Upper lobe of right lung (tissue), 1 donor: ENCODE results near the gene IL7R. TPM values are rescaled to one million over a fixed set of nuclear protein-coding genes. Genes with fewer than 3 reads are reported as not detected.

Experiments
- ATAC-seq: fragments of 200-7000 bp; cut with Tn5 transposase; one replicate; pipeline ENCODE4 v1.9.1; 2020; ENCODE audit warnings: mild to moderate bottlenecking, moderate library complexity
- DNase-seq: peaks from one replicate; pipeline ENCODE4 v3.0.0-alpha.2; 2020
- H3K27ac ChIP-seq: fragments of 200-600 bp; one replicate; pipeline ENCODE4 v1.8.0; 2022
- H3K27me3 ChIP-seq: fragments of 200-600 bp; one replicate; pipeline ENCODE4 v1.8.0; 2022; ENCODE audit warnings: mild to moderate bottlenecking
- H3K36me3 ChIP-seq: fragments of 200-600 bp; one replicate; pipeline ENCODE4 v1.8.0; 2022
- H3K4me1 ChIP-seq: fragments of 200-600 bp; one replicate; pipeline ENCODE4 v1.8.0; 2022
- H3K4me3 ChIP-seq: fragments of 200-600 bp; one replicate; pipeline ENCODE4 v1.8.0; 2022; ENCODE audit warnings: mild to moderate bottlenecking
- H3K9me3 ChIP-seq: fragments of 200-600 bp; one replicate; pipeline ENCODE4 v1.8.0; 2022
- intact Hi-C: fragments of 100-400 bp; cut with DNase I; formaldehyde crosslinking; loops from one replicate; pipeline ENCODE4 v1.11.0; 2022
- total RNA-seq: library from RNA; stranded (reverse); fragmentation: NEBNext Ultra II Directional; extraction: Animal tissue kit (Norgen Biotek cat#: 25700); gene quantifications from one replicate; pipeline ENCODE4 v1.2.1, GENCODE V29; 2021
- TF ChIP-seq, protein P1 (sequence below): fragments of 200-600 bp; IDR thresholded peaks from one replicate; pipeline ENCODE4 v1.8.0; 2022; ENCODE audit warnings: antibody characterized with exemption
- donor health status: DM: no; HTN: yes; CAD: no; lungs with severe emphysema.

Gene IL7R
- total RNA-seq, 1 donor from 2014 or later = 226 TPM

DNA sequence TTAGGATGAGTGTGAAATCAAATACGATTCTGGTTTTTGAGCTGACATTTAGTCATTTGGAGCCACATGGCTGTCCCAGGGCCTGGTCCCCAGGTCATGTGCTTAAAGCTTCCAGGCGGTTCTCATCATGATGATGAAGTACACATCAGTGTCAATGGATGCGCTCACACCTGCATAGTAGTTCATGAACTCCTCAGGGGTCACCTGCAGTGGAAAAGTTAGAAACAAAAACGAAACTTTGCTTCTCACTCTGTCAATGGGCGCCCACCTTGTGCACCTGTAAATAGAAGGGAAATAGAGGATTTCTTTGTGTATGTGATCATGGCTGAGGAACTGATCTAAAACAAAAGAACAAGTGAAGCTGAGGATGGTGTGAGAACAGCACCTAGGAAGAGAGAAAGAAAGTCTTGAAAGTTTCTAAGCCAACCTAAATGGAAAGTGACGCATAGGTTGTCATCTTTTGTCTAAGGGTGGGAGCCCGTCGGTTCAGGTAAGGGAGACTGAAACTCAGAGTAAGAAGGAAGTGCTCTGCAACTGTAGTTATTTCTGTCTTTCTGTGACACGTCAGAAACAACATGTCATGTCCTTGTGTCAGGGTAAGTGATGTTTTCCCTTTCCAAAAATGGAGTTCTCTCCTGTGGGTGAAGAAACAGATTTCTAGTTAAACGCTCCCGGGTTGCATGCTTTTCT lies 47.9 kb downstream of the IL7R start:
- H3K27me3 ChIP-seq = no peaks in the 10 kb centered on the region
- H3K4me1 ChIP-seq = no peaks in the 10 kb centered on the region
- H3K36me3 ChIP-seq = no peaks in the 10 kb centered on the region
- intact Hi-C loops = no loop called here
- DNase-seq = no peak
- H3K4me3 ChIP-seq = no peak overlapping the region
- ATAC-seq = no peak
- H3K9me3 ChIP-seq = no peaks in the 10 kb centered on the region
- TF ChIP-seq, protein P1, sequence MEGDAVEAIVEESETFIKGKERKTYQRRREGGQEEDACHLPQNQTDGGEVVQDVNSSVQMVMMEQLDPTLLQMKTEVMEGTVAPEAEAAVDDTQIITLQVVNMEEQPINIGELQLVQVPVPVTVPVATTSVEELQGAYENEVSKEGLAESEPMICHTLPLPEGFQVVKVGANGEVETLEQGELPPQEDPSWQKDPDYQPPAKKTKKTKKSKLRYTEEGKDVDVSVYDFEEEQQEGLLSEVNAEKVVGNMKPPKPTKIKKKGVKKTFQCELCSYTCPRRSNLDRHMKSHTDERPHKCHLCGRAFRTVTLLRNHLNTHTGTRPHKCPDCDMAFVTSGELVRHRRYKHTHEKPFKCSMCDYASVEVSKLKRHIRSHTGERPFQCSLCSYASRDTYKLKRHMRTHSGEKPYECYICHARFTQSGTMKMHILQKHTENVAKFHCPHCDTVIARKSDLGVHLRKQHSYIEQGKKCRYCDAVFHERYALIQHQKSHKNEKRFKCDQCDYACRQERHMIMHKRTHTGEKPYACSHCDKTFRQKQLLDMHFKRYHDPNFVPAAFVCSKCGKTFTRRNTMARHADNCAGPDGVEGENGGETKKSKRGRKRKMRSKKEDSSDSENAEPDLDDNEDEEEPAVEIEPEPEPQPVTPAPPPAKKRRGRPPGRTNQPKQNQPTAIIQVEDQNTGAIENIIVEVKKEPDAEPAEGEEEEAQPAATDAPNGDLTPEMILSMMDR = no peak
- no peak overlapping the region for H3K27ac ChIP-seq

DNA sequence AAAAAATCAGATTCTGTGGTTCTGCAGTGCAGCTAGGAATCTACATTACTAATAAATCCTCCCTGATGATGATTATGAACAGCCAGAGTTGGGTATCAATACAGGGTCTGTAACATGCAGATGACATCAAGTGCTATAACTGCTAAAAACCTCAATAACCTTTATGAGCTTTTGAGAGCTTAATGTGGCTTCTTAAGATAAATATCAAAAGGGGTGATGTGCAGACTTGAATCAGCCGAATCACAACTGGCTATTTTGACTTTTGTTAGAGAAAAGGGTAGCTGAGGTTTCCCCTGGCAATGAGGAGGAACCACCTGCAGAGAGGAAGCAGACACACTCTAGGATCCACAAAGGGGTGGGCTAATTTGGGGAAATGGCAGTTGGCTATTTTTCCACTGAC lies 51.5 kb downstream of the IL7R start:
- TF ChIP-seq, protein P1 = no peak
- no peaks in the 10 kb centered on the region for H3K36me3 ChIP-seq
- no peak overlapping the region for H3K27ac ChIP-seq
- no peaks in the 10 kb centered on the region for H3K9me3 ChIP-seq
- no peaks in the 10 kb centered on the region for H3K27me3 ChIP-seq
- intact Hi-C loops = no loop called here
- no peak for DNase-seq
- no peak for ATAC-seq
- H3K4me3 ChIP-seq = no peak overlapping the region
- H3K4me1 ChIP-seq = no peaks in the 10 kb centered on the region

DNA sequence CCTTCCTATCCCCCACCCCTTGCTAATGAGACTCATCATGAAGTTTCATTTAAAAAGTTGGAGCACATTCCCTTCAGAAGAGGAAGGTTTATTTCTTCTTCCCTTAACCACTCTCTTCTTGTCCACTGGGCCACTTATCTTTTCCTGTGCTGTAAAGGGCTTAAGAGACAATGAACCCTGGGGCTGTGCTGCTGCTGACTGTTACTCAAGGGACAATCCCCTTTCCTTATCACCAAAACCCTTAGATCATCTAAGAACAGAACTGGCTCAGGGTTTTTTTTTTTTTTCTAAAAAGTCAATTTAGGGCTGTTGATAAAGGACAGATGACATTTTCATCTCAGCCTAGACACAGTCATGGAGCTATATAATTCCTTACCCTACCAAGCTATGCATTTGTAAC lies 52.1 kb downstream of the IL7R start:
- Histone ChIP-seq H3K9me3 (no peaks in the 10 kb centered on the region), H3K4me3 (no peak overlapping the region), H3K36me3 (no peaks in the 10 kb centered on the region), H3K4me1 (no peaks in the 10 kb centered on the region), H3K27me3 (no peaks in the 10 kb centered on the region), H3K27ac (no peak overlapping the region)
- no peak for ATAC-seq
- DNase-seq = no peak
- TF ChIP-seq, protein P1 = no peak
- intact Hi-C loops = no loop called here

DNA sequence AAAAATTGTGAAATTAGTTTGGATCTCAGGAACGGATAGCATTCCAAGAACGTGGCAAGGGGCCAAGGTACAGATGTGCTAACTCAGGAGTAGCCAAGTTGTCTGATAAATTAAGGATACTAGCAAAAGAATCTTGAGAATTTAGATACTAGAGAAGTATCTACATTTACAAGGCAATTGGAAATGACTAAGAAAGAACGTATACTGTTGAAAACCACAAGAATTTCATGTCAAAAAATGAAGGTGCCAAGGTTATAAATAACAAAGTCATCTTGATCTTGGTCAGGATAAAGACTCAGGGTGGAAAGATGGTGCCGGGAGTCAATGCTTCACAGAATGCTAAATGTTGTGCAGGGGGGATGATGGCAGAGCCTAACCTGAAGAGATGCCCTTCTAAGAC lies 62.5 kb downstream of the IL7R start:
- H3K9me3 ChIP-seq = no peaks in the 10 kb centered on the region
- H3K4me1 ChIP-seq = no peaks in the 10 kb centered on the region
- intact Hi-C loops = no loop called here
- H3K36me3 ChIP-seq = no peaks in the 10 kb centered on the region
- TF ChIP-seq, protein P1 = no peak
- DNase-seq = no peak
- no peak overlapping the region for H3K4me3 ChIP-seq
- ATAC-seq = no peak
- H3K27ac ChIP-seq = no peak overlapping the region
- H3K27me3 ChIP-seq = no peaks in the 10 kb centered on the region

DNA sequence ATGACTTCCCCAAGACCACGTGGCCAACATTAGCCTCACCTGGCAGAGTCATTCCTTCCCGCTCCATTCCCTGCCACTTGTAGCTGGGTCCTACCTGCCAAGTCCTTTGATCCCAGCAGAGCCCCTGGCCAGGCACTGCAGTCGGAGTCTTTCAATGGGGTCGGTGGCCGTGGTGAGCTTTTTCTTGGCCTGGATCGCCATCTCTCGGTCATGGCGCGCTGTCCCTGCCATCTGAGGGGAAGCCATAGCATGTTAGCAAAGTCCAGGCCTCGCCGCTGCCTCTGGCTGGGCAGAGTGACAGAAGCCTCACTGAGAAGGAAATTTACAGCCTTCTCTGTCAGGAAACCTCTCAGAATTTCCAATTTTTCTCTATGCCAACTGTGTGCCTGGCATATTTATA lies 64.2 kb downstream of the IL7R start:
- intact Hi-C loops = loop anchor here (10.0 kb wide), 3 partner anchors 146 to 836 kb away; partner anchors contain the start of gene SPEF2
- TF ChIP-seq, protein P1 = no peak
- H3K4me3 ChIP-seq = no peak overlapping the region
- H3K27ac ChIP-seq = no peak overlapping the region
- no peaks in the 10 kb centered on the region for H3K36me3 ChIP-seq
- DNase-seq (no peak), ATAC-seq (no peak)
- no peaks in the 10 kb centered on the region for H3K27me3 ChIP-seq
- H3K4me1 ChIP-seq = peaks cover 7% of the 10 kb centered on the region
- H3K9me3 ChIP-seq = no peaks in the 10 kb centered on the region
